HT-29 (cell line): ENCODE results near the gene ITFG1. TPM values are rescaled to one million over a fixed set of nuclear protein-coding genes. Genes with fewer than 3 reads are reported as not detected.
"Not testable (repeated sequence)": the region's sequence is repeated elsewhere in the genome, so short reads cannot be mapped to it uniquely, and the experiment has no call there.

Experiments
- DNase-seq: peaks from one replicate; pipeline ENCODE4 v3.0.0-alpha.2; 2015; ENCODE audit warnings: low spot score
- total RNA-seq: library from RNA; depleted of rRNA; stranded (reverse); fragments of >200 nt; shearing (Covaris generic); gene quantifications from 2 replicates; pipeline ENCODE4 v1.2.3, GENCODE V29; 2014

Gene ITFG1
- total RNA-seq, 1 experiment from 2014 or later: 11.3 TPM

DNA sequence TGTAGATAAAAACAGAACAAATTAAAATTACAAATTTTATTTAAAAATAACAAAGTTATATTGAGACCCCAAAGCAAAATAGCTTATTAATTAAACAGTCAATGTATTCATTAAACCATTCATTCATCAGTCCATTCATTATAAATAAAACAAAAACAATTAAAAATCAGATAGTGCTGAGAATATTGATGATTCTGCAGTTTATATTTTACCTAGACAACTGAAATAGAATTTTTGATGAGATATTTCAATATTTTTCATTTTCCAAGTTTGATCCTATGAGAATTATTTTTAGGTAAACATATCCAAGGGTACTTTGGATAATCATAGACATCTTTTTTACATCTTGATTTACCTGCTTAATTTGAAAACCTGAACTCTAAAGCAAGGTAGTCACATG, 301.9 kb downstream of the ITFG1 start:
- DNase-seq: no peak

DNA sequence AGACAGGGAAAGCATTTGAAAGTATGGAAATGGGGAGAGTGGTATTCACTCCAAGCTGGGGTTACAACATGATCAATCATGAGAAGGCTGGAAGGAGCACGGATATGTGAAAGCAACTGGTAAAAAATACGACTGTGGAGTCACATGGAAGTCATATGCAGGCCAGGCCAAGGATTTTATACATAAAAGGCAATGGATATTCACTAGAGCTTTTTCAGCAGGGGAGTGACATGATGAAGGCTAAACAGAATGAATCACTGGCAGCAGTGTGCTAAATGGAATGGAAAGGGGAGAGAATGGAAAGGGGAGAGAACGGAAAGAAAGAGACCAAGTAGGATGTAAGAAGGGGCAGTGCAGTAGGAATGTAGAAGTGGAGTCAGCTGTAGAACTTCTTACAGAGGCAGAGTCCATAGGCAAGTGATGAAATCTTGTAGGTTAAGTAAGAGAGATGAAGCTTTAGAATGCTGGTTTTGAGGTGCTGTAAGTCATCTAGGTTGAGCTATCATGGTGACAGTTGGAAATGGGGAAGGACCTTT, 304.1 kb downstream of the ITFG1 start:
- no peak for DNase-seq

DNA sequence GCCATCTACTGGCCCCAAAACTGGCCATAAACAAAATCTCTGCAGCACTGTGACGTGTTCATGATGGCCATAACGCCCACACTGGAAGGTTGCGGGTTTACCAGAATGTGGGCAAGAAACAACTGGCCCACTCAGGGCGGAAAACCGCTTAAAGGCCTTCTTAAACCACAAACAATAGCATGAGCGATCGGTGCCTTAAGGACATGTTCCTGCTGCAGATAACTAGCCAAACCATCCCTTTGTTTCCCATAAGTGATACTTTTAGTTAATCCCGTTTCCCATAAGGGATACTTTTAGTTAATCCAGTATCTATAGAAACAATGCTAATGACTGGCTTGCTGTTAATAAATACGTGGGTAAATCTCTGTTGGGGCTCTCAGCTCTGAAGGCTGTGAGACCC, 308.4 kb downstream of the ITFG1 start:
- DNase-seq: not testable (repeated sequence)

DNA sequence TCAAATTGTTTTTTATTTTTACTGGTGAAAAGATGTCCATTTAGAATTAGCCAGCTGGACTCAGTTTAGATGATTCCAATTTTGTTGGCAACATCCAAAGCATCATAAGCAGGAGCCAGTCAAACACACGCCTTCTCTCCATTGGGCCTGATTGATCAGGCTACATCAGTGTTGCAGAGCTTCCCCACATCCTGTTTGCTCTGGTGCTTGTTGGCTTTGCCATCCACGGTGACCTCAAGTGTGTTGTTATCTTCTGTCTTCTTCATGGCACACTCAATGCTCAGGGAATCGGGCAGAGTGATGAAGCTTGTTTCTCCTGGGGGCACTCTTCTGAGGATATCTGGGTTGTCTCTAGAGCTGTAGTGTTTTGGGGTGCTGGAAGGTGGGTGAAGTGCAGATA, 310.8 kb downstream of the ITFG1 start:
- no peak for DNase-seq

DNA sequence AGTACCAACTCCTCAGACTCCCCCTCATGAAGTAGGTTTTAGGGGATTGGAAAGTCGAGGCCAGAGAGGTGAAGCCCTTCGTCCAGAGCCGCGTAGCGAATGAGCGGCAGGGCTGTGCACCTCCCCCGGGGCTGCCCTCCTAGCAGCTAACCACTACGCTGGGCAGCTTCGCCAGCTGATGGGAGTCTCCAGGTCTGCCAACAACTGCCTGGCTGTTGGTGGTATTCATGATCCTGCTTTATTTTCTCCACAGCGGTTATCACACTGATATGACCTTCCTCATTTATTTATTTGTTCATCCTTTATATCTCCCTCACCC, 316.3 kb downstream of the ITFG1 start:
- DNase-seq: no peak

DNA sequence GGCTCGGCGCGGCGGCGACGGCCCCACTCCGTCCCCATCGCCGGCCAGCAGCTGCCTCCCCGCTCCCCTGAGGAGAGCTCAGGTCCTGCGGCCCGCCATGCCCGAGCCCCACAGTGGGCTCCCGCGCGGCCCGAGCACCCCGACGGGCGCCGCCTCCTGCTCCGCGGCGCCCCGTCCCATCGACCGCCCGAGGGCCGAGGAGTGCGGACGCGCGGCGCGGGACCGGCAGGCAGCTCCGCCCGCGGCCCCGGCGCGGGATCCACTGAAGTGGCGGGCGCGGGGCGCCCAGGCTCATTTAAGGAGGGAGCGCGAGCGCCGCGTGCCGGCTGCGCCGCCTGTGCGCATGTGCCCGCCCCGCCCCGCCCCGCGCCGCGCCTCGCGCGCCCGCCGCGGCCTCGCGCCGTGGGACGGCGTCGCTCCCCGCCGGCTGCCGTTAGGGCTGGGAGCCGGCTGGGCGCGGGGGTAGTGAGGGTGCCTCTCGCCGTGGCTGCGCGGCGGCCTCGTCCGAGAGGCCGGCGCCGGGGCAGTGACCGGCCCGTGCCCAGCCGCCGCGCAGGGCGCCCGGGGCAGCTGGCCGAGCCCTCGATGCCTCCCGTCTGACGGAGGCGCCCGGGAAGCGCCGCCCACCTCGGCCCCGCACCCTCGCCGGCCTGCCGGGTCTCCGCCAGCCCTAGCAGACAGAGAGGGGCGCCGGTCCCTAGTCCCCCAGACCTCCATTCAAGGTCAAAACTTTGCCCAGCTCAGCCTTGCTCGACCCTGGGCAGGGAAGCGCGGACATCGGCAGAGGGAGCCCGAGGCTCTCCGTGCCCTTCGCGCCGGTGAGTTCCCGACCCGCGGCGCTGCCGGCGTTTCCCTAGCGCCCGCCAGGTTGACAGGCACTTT, 316.9 kb downstream of the ITFG1 start, which contains the start of gene NETO2:
NETO2 (minus strand) TSS at position 269 of the 882 bp plus-strand sequence. CDS start 333 bp downstream, outside the sequence.
- peak; percentile 30 for DNase-seq

DNA sequence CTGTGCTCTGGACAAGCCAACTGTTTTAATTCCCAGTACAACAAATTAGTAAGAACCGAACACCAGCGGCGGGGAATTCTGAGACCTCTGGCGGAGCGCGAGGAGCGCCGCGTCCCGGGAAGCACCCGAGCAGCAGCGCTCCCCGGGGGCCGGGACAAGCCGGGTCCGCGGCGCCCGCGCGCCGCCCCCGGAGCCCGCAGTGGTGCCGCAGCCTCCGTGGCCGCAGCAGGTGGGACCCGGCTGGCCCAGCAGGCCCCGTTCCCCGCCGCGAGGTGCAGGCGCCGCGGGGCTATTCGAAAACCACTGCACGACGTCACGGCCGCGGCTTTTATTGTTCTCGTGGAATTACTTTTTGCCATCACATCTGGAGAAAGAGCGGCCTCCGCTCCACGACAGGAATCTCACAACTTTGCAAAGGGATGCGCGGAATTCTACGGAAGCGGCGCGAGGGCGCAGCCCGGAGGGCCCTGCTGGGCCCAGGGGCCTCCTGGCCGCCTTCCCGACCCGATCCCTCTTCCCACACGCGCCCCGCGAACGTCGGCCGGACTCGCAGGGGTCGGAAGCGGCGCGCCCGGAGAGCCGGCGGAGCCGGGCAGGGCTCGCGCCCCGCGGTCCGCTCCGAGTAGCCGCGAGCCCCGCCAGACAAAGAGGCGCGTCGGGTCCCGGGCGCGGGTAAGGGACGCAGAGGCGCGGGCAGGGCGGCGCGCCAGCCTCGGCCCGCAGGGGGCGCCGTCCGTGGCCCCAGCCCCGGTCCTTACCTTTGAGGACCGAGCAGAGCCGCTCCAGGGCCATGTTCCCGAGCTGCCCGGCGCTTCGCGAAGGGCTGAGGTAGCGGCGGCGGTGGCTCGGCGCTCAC, 317.8 kb downstream of the ITFG1 start:
- DNase-seq: peak; percentile 53

DNA sequence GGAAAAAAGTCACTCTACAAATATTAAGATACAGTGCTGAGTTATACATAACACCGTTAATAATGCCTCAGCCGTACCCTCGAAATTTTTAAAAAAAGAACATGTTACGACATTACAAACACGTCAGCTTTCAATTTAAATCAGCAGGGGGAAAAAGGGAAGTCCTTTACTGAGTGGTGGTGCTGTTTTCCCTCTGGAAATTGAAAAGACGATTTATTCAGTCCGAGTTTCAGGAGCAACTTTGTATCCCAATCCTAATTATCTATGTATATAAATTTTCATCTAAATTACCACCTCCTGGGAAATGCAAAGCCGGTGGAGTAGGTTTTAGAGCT, 318.4 kb downstream of the ITFG1 start:
- peak; percentile 23 for DNase-seq

DNA sequence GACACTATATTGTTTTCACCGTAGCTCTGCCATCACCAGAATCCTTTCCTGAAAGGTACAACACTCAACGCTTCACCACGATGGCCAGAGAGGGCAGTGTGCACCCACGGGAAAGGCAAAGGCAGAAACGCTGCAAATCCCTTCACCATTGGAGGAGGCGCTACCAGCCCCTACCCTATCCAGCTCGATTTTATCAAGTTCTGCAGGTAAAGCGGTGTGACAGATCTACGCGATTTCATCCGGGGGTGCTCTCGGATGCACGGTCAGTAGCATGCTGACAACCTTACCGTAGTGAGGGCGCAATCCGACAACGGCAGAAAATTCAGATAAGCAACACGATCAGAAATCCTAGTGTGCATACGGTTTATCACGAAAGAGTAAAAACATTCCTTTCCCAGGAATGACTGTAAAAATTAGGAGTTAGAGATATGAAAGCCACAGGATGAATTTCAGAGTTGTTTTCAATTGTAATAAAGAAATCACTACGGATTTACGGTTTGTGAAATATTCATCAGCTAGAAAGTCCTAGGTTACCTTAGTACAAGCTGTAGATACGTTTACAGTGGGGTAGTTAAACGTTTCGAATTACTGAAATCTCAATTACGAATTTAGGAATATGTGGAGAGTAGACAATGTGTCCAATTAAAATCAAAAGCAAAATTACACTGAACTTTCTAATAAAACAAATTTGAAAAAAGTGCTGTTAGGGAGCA, 318.9 kb downstream of the ITFG1 start:
- peak; percentile 90 for DNase-seq

DNA sequence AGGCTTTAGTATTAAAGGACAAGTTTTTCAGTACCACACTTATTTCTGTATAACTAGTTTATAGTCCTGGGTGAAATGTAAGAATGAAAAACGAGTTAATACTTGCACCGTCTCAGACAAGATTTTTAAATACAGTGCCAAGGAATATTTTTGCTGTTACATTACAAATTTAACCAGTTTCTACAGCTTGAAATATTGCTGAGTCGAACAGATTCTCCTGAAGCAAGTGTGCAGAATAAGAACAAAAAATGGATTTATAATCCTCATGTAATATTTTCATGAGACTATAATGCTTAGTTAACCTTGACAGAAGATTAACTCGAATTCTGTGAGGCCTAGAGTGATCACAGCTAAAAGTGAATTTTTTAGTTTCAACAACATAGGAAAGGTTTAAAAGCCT, 320.2 kb downstream of the ITFG1 start:
- no peak for DNase-seq

DNA sequence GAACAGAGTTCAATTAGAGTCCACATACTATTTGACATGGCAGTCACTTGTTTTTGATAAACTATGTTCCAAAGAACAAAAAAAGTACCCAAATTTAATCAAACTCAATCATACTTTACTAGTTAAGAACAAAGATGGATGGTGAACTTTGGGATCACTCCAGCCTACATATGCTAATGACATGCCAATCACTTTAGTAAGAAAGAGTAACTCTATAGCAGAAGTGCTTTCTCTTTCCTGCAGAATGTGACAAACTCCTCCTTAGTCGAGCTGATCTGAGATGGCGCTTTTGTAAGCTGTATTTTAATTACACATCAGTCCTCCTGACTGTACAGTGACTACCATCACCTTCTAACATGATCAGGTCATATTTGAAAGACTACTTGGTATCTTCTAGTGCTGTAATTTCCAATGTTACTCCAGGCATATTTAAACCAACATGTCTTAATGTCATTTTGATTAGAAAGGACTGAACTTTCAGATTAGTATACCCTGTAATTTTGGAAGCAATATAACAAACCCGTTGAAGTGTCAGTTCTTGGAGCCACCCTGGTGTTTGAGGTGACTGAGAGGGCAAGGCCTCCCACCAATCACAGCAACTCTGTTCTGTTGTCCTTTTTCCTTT, 321.2 kb downstream of the ITFG1 start:
- DNase-seq: no peak

DNA sequence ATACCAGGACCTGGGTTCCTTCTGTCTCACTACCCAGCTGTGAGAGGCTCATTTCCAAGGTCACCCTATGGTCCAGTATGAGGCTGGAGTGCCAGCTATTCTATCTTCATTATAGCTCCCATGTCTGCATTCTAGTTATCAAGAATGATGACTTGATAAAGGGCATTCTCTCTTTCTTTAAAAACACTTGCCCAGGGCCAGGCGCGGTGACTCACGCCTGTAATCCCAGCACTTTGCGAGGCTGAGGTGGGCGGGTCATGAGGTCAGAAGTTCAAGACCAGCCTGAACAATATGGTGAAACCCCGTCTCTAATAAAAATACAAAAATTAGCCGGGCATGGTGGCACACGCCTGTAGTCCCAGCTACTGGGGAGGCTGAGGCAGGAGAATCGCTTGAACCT, 322.9 kb downstream of the ITFG1 start:
- not testable (repeated sequence) for DNase-seq

DNA sequence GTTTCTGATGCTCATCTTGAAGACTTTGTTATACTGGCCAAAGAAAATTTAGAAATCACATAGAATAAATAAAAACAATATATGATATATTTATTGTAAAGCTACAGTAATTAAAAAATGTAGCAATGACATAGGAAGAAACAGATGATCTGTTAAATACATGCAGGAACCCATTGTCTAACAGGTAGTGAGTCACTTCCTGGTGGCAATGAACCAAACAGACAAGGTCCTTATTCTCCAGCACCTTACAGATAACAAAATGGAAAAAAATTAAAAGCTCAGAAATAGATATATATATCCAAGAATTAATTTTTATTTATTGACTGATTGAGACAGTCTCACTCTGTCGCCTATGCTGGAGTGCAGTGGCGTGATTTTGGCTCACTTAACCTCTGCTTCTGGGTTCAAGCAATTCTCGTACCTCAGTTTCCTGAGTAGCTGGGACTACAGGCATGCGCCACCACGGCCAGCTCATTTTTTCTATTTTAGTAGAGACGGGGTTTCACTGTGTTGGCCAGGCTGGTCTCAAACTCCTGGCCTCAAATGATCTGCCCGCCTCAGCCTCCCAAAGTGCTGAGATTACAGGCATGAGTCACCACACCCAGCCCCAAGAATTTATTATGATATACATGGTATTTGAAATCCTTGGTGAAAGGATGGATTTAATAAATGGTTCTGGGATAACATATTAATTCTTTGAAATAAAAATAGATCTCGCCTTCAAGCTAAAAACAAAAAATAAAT, 324.6 kb downstream of the ITFG1 start:
- DNase-seq: no peak

DNA sequence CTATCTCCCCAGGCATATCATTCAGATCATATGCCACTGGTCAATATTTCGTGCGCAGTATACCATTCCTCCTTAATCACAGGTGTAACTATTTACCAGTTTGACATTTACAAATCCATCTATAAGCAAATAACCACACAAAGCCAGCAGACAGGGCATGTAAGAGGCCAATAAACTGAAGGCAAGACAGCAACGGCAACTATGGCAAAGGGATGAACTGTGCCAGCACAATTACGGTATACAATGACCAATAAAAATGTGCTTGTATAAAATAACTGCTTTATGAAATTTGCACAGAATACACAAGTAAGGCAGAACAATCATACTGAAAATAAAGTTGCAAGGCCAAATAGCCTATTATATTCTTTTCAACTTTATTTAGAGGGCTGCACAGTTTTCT, 326.3 kb downstream of the ITFG1 start:
- DNase-seq: no peak

DNA sequence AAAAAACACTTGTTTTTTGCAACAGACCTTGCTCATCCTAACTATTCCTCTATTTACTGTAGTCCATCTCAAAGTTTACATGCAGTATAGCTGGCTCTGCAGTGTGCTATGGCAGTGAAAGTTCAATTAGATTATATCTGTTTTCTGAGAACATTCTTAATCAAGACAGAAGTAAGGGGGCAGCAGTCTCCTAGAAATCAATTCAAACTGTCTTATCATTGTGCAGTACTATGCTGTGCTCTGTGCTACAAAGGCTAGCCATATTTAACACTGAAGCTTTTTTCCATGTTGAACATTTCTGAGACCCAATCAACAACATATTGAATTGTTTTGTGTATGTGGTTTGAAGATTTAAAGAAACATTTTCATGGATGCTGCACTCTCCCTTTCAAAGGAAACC, 328.6 kb downstream of the ITFG1 start:
- no peak for DNase-seq

DNA sequence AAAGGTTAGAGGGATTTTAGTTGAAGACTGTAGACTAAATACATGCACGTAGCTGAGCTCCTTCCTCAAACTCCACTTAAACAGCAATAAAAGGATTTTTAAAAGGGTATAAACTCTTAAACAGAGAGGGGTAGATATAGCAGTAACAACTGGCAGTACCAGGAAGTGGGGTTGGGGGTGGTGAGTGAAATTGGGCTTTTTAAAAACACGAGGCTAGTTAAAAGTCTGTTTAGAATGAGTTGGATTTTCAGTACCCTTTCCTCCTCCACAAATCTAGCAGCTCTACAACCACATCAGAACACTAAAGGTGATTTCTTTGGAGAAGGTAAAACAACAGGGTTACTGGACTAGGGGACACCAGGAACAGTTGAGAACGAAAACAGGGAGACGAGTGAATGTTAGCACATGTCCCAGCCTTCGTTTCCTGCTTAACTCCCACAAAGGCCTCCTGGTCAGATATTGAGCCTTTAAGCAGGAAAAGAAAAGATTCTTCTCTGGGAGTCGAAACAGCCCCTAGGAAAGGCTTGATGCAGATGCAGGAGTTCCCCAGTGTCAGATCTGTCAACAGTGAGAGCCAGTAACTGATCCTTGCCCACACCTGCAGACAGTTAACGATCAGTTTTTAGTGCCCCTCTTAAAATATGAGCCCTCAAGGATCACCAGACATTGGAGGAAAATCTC, 331.0 kb downstream of the ITFG1 start:
- DNase-seq: no peak

DNA sequence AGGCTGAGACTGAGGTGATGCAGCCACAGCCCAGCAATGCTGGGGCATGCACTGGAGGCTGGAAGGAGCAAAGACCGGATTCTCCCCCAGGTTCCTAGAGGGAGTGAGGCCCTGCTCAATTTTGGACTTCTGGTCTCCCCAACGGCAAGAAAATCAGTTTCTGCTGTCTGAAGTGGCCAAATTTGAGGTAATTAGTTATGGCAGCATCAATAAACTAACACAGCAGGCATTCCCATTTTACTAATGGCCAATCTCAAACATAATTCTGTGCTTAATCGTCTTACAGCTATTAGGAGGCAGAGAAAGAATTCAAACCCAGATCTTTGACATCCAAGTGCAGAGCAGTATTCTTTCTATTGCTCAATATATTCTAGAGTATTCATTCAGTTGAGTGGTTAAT, 333.3 kb downstream of the ITFG1 start:
- no peak for DNase-seq

DNA sequence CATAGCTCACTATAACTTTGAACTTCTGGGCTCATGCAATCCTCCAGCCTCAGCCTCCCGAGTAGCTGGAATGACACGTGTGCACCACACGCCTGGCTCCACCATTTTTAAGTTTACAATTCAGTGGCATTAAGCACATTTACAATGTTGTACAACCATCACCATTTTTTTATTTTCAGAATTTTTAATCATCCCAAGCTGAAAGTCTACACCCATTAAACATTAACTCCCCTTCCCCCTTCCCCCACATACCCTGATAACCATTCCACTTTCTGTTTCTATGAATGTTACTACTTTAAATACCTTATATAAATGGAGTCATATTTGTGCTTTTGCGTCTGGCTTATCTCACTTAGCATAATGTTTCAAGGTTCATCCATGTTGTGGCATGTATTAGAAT, 335.1 kb downstream of the ITFG1 start:
- no peak for DNase-seq

DNA sequence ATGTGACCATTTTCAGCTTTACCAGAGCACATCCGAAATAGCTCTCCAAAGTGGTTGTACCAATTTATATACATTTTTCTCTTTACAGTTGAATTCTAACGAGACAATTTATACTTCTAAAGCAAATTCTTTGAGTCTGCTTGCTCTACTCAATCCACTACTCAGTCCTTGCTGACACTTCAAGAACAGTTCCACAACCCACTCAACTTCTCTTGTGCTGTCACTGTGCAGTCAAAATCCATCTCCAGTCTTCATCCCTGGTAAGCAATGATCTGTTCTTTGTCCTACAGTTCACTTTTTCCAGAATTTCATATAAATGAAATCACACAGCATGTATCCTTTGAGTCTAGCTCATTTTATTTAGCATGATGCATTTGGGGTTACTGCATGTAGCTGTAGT, 347.7 kb downstream of the ITFG1 start:
- DNase-seq: no peak

DNA sequence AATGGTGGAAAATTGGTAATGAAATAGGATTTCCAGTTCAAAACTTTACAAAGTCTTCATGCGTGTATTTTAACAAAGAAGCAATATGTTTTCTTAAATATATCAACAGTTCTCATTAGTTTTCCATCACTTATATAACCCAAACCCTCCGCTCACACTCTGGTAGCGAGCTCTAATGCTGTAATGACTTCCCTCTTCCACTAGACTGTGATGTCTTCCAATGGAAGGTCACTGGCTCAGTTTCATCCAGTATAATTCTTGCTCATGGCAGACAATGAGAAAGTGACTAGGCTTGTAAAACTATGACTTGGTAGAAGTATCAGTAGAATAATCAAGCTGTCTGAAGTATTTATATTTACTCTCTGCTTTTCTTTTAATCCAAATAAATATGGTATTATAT, 349.9 kb downstream of the ITFG1 start:
- DNase-seq: peak; percentile 26
